Skeletal muscle tissue (tissue), 4 donors: ENCODE data around the gene CDK11B. TPM values are rescaled to one million over a fixed set of nuclear protein-coding genes. Genes with fewer than 3 reads are reported as not detected.
"Not testable (repeated sequence)": the region's sequence is repeated elsewhere in the genome, so short reads cannot be mapped to it uniquely, and the experiment has no call there.

Experiments
- H3K27ac ChIP-seq: one replicate; pipeline ENCODE4 v1.7.0; 2013; ENCODE audit warnings: mild to moderate bottlenecking, low read depth, low read length, inconsistent platforms
- H3K27me3 ChIP-seq, 3 donors: one replicate each; pipeline ENCODE4 v1.7.0; 2013; ENCODE audit warnings: low read length in 3 of 3; ENCODE audit not compliant: control insufficient read depth in 3 of 3, insufficient read depth in 3 of 3
- H3K36me3 ChIP-seq, 3 donors: one replicate each; pipeline ENCODE4 v1.7.0; 2013; ENCODE audit warnings: low read length in 3 of 3; ENCODE audit not compliant: control insufficient read depth in 3 of 3, insufficient read depth in 3 of 3
- H3K4me1 ChIP-seq, 3 donors: one replicate each; pipeline ENCODE4 v1.7.0; 2013; ENCODE audit warnings: low read length in 3 of 3, mild to moderate bottlenecking in 3 of 3; ENCODE audit not compliant: control insufficient read depth in 3 of 3, insufficient read depth in 3 of 3
- H3K4me3 ChIP-seq, 3 donors: one replicate each; pipeline ENCODE4 v1.7.0; 2013; ENCODE audit warnings: low read length in 3 of 3
- H3K9ac ChIP-seq, 3 donors: one replicate each; pipeline ENCODE4 v1.7.0; 2013; ENCODE audit warnings: low read length in 3 of 3, mild to moderate bottlenecking in 3 of 3, moderate library complexity in 2 of 3, low read depth in 1 of 3
- H3K9me3 ChIP-seq, 3 donors: one replicate each; pipeline ENCODE4 v1.7.0; 2013; ENCODE audit warnings: low read length in 3 of 3; ENCODE audit not compliant: control insufficient read depth in 3 of 3
- total RNA-seq: library from RNA; depleted of rRNA; stranded (reverse); fragments of >200 nt; gene quantifications from one replicate; pipeline ENCODE4 v1.2.3, GENCODE V29; 2014
- donor health status: Osteomylitis.

Gene CDK11B
- total RNA-seq, 1 donor from 2014 or later: 8.4 TPM

DNA sequence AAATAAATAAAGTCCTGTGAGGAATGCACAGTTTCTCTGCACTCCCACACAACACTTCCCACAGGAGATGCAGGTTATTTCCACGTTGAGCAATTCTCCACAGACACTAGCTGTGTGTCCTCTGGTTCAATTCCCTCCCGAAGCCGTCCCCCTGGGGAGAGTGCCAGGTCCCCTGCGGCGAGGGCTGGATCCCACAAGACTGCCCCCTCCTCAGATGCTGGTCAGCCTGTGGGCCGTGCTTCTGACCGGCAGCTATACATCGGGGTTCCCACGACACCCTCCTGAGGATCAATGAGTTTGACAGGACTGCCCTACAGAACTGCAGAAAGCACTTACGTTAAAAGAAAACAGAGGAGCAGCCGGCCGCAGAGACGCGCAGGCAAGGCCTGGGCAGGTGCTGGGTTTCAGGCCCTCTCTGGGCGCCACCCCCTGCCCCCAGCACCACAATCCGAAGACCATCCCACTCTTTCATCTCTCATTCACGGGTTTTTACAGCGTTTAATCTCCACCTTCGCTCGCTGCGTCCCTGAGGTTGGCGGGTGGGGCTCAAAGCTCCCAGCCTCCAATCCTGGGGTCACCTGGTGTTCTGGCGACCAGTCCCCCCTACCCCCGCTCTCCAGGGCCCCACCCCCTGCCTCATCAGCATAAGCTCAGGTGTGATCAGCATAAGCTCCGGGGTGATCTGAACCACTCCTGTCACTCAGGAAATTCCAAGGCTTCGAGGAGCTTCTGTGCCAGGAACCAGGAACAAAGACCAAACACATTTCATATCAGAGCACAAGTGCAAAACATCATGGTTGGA lies 24.5 kb upstream of the CDK11B start:
- Histone ChIP-seq H3K4me3 (no peak overlapping the region), H3K27me3 (no peaks in the 10 kb centered on the region), H3K9me3 (no peaks in the 10 kb centered on the region), H3K27ac (no peak overlapping the region), H3K36me3 (peaks cover 0 to 11% (median 0%) of the 10 kb centered on the region in 3 donors), H3K4me1 (peaks cover 2 to 6% (median 3%) of the 10 kb centered on the region in 3 donors), H3K9ac (no peak overlapping the region)

DNA sequence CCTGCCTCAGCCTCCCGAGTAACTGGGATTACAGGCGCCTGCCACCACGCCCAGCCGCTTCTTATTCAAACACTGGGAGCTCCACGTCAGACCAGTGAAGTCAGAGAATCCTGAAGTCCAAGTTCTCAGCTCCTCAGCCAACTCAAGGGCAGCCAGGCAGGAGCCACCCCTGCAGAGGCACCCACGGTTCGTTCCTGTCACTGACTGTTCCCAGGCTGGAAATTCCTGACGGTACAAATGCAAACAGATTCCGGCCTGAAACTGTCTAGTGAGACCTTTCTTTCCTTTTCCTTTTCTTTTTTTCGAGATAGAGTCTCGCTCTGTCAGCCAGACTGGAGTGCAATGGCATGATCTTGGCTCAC lies 22.1 kb upstream of the CDK11B start:
- Histone ChIP-seq H3K4me3 (no peak overlapping the region), H3K9me3 (no peaks in the 10 kb centered on the region), H3K36me3 (peaks cover 0 to 9% (median 0%) of the 10 kb centered on the region in 3 donors), H3K4me1 (peaks cover 5 to 11% (median 7%) of the 10 kb centered on the region in 3 donors), H3K27me3 (no peaks in the 10 kb centered on the region), H3K9ac (no peak overlapping the region), H3K27ac (no peak overlapping the region)

DNA sequence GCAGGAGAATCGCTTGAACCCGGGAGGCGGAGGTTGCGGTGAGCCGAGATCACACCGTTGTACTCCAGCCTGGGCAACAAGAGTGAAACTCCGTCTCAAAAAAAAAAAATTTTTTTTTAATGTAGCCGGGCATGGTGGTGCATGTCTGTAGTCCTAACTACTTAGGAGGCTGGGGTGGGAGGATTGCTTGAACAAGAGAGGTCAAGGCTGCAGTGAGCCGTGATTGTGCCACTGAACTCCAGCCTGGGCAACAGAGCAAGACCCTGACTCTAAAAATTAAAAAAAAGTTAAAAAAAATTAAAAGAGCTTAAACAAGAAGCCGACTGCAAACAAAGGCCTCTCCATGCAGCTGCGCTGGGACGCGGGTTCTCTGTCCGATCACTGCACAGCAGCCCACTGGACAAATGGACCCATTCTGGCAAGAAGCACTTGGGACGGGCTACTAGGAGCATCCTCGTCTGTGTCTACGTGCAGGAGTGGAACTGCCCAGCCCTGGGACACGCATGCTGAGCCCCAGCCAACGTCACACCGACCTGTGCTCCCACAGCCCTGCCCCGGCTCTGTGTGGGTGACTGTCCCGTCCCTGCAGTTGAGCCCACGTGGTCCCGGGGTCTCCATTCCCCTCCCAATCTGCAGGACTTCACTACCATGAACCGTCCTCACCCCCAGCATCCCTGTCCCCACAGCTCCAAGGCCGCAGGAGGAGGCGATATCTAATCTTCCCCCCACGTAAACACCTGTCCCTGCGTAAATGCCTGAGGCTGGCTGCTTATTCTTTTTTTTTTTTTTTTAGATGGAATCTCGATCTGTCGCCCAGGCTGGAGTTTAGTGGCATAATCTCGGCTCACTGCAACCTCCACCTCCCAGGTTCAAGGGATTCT lies 21.5 kb upstream of the CDK11B start:
- Histone ChIP-seq H3K9ac (no peak overlapping the region), H3K4me1 (peaks cover 5 to 11% (median 7%) of the 10 kb centered on the region in 3 donors), H3K9me3 (no peaks in the 10 kb centered on the region), H3K27me3 (no peaks in the 10 kb centered on the region), H3K4me3 (no peak overlapping the region), H3K27ac (no peak overlapping the region), H3K36me3 (peaks cover 0 to 9% (median 0%) of the 10 kb centered on the region in 3 donors)

DNA sequence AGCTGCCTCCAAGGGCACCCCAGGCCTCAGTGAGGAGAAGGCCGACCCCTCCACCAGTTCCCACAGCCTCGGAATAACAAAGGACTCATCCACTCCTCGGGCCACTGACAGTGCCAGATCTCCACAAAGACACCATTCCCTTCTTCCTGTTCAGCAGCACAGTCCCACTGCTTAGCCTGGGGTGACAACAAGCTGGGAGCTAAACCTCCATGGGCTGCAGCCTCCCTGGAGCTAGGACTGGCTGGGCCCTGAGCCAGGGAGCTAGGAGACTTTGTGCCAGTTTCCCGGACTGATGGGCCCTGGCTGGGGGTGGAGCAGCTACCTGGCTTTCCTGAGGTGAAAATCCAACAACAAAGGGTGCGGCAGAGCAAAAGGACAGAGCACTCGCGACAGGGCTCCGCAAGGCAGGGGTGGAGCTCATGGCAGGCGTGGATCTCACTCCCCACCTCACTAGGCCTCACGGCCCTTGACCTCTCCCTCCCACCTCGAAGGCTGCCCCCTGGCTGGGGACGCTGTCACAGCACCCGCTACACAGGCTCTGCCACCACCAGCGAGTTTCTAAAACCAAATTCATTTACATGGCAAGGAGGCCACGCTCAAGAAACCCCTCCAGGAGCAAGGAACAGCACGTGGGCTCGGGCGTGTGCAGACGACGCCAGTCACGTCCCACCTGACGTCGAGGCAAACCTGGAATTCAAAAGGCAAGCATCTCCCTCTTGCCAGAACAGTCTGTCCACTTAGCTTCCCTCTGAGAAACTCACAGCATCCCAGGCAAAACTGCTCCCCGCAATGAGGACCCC lies 20.0 kb upstream of the CDK11B start:
- Histone ChIP-seq H3K9ac (peak overlapping the region in 2 of 3 donors; percentile 51 to 54), H3K27ac (no peak overlapping the region), H3K4me1 (peaks cover 5 to 11% (median 7%) of the 10 kb centered on the region in 3 donors), H3K4me3 (no peak overlapping the region), H3K27me3 (no peaks in the 10 kb centered on the region), H3K36me3 (peaks cover 0 to 9% (median 0%) of the 10 kb centered on the region in 3 donors), H3K9me3 (no peaks in the 10 kb centered on the region)

DNA sequence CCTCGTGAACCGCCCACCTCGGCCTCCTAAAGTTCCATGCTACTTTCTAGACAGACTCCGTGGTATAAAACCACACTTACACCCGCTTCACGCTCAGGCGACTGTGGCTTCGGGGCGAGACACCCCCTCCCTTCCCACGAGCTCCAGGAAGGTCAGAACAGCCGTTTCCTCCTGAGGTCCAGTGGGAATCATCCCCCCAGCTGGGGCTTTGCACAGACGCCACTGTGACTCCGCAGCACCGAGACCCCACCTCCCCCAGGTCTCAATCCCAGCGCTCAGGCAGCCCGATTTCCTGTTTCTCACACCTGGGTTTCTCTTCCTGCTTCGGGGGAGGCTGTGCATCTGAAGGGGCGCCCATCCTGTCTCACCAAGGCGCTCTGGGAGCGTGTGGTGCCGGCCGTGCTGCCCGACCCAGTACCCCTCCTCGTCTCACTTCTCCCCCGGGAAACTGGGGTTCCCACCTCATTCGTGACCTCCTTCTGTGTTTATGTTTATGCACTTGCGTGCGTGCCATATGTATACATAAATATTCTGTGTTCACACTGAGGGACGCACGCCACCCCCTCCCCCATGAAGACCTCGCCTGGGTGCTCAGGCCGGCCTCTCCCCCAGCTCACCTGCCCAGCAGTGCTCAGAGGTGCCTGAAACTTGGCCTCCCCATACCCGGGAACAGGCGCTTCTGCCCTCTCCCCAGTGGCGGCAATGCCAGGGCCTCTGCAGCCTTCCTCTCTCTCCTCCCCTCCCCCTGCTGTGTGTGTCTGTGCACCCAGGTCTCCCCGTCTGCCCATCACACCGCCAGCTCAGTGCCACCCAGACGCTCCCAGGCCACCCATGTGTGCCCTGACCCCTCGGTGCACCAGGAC lies 19.1 kb upstream of the CDK11B start:
- Histone ChIP-seq H3K4me3 (no peak overlapping the region), H3K4me1 (peaks cover 5 to 11% (median 7%) of the 10 kb centered on the region in 3 donors), H3K36me3 (peaks cover 0 to 5% (median 0%) of the 10 kb centered on the region in 3 donors), H3K27ac (no peak overlapping the region), H3K9me3 (no peaks in the 10 kb centered on the region), H3K27me3 (no peaks in the 10 kb centered on the region), H3K9ac (peak overlapping the region in 2 of 3 donors; percentile 51 to 54)

DNA sequence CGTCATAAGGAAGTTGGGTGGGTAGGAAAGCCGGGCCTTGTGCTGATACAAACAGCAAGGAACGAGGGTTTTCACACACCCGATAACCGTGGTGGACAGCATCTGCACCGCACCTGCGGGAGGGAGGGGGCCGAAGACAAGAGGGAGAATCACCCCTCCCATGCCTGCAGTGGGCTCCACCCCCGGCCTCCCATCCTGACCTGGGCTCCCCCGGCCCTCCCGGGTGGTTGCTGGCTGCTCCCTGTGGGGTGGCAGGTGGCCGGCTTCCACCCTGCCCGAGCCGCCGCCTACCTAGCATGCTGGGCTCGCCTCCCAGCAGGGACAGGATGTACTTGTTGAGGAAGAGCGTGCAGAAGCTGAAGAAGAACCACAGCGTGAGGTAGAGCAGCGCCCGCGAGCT lies 17.3 kb upstream of the CDK11B start:
- not testable (repeated sequence) for H3K9ac ChIP-seq, H3K4me3 ChIP-seq, H3K27ac ChIP-seq, H3K27me3 ChIP-seq, H3K9me3 ChIP-seq
- H3K4me1 ChIP-seq: peaks cover 5 to 11% (median 7%) of the 10 kb centered on the region in 3 donors
- peaks cover 7 to 14% (median 11%) of the 10 kb centered on the region in 3 donors for H3K36me3 ChIP-seq

DNA sequence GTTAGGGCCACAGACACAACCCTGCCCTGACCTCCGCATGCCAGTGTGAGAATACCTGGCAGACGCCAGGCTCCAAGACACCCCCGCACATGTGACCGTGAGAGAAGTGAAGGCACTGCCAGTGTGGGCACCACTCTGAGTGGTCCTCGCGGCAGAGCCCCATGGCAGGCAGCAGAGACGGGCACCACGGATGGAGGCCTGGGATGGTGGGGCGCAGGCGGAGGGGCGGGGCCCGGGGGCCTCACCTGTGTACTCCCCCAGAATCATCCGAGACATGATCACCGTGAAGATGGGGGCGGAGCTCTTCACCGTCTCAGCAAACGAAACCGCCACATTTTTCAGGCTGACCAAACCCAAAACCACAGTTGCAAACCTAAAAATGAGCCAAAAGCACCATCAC lies 16.4 kb upstream of the CDK11B start:
- peaks cover 11 to 18% (median 14%) of the 10 kb centered on the region in 3 donors for H3K36me3 ChIP-seq
- H3K9me3 ChIP-seq, H3K27ac ChIP-seq, H3K4me3 ChIP-seq, H3K27me3 ChIP-seq, H3K9ac ChIP-seq: not testable (repeated sequence)
- H3K4me1 ChIP-seq: peaks cover 5 to 11% (median 7%) of the 10 kb centered on the region in 3 donors

DNA sequence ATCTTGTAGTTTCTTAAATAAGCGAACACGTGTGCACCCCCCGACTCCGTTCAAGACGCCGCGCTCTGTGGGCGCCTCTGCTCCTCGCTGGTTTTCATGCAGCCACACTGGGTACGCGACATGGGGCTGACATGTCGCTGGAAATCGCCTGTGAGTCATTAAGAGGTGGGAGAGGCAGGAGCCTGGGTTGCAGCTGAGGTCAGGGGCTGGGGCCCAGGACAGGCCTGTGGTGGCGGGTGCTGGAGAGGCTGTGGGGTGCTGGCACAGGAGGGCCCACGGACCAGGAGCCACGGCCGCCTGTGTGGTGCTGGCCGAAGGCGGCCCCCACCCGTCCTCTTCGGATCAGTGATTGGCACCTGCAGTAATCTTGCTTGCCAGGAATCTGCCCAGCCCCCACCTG lies 16.0 kb upstream of the CDK11B start:
- peaks cover 5 to 11% (median 7%) of the 10 kb centered on the region in 3 donors for H3K4me1 ChIP-seq
- not testable (repeated sequence) for H3K9me3 ChIP-seq, H3K27me3 ChIP-seq, H3K27ac ChIP-seq, H3K4me3 ChIP-seq, H3K9ac ChIP-seq
- H3K36me3 ChIP-seq: peaks cover 12 to 18% (median 16%) of the 10 kb centered on the region in 3 donors
